NB4 (cell line): ENCODE measurements around the gene LRRC4C.

Experiments used
- CTCF ChIP-seq: IDR thresholded peaks from one replicate; pipeline ENCODE4 v1.5.1; 2012; ENCODE audit warnings: low read depth, low read length
- MAX ChIP-seq: IDR thresholded peaks from 2 replicates; pipeline ENCODE4 v1.6.1; 2011; ENCODE audit warnings: low read depth, low read length
- MYC ChIP-seq: IDR thresholded peaks from 2 replicates; pipeline ENCODE4 v1.6.1; 2011; ENCODE audit warnings: low read depth, low read length
- POLR2A ChIP-seq: IDR thresholded peaks from 2 replicates; pipeline ENCODE4 v1.6.1; 2011; ENCODE audit warnings: mild to moderate bottlenecking; ENCODE audit not compliant: insufficient read length; ENCODE audit errors: extremely low read depth

- TF ChIP-seq CTCF, result no peak
- TF ChIP-seq MYC, result no peak
- TF ChIP-seq POLR2A, result no peak
- TF ChIP-seq MAX, result no peak
Observed at GRCh38 chr11:40405614-40406013, 1053.8 kb downstream of the LRRC4C start.
